Measurements from ENCODE around the gene SYT12. TPM values are rescaled to one million over a fixed set of nuclear protein-coding genes. Genes with fewer than 3 reads are reported as not detected.
"Not testable (repeated sequence)": the region's sequence is repeated elsewhere in the genome, so short reads cannot be mapped to it uniquely, and the experiment has no call there.

SYT12 gene
- total RNA-seq, 2 experiments from 2014 or later, result not detected

- TF ChIP-seq CTCF (IDR thresholded peaks at IDR 0.05), result no peak
- H3K27ac Mint-ChIP-seq, result no peak overlapping the region
- no peaks in the 10 kb centered on the region for H3K27me3 ChIP-seq (ENCODE audit: control insufficient read depth in 1 of 2, insufficient read depth in 2 of 2, low read length in 2 of 2)
- H3K4me1 ChIP-seq (ENCODE audit: insufficient read depth, low read length), result no peaks in the 10 kb centered on the region
- no peak overlapping the region for H3K4me3 Mint-ChIP-seq
- intact Hi-C loops (cut with DNase I, micrococcal nuclease), result no loop called here
- no peaks in the 10 kb centered on the region for H3K9me3 Mint-ChIP-seq
- ChIA-PET CTCF (no interaction called here), POLR2A (no interaction called here)
- H3K9me3 ChIP-seq (ENCODE audit: control insufficient read depth in 1 of 2, insufficient read depth in 1 of 2, low read length in 2 of 2), result no peaks in the 10 kb centered on the region
- H3K4me1 Mint-ChIP-seq (ENCODE audit: low read depth), result no peaks in the 10 kb centered on the region
- H3K36me3 ChIP-seq (ENCODE audit: insufficient read depth, low read length), result no peaks in the 10 kb centered on the region
- no peak overlapping the region for H3K4me3 ChIP-seq (ENCODE audit: low read length)
- no peaks in the 10 kb centered on the region for H3K36me3 Mint-ChIP-seq (ENCODE audit: low read depth)
- no peak for ATAC-seq (ENCODE audit: poor library complexity)
- no peak overlapping the region for H3K27ac ChIP-seq (ENCODE audit: low read depth in 1 of 2, low read length in 2 of 2)
- H3K27me3 Mint-ChIP-seq, result peaks cover 7% of the 10 kb centered on the region
- DNase-seq, result no peak
Measured at GRCh38 chr11:66987924-66988637, 34.9 kb upstream of the SYT12 start.

DNA sequence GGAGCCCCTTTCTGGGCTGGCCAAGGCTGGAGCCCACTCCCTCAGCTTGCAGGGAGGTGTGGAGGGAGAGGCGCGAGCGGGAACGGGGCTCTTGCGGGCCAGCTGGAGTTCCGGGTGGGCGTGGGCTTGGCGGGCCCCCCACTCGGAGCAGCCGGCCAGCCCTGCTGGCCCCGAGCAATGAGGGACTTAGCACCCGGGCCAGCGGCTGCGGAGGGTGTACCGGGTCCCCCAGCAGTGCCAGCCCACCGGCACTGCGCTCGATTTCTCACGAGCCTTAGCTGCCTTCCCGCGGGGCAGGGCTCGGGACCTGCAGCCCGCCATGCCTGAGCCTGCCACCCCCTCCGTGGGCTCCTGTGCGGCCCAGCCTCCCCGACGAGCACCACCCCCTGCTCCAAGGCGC lies 34.2 kb upstream of the SYT12 start:
- H3K27me3 ChIP-seq (ENCODE audit: control insufficient read depth in 1 of 2, insufficient read depth in 2 of 2, low read length in 2 of 2); H3K27ac Mint-ChIP-seq; H3K27me3 Mint-ChIP-seq; H3K9me3 Mint-ChIP-seq; H3K36me3 Mint-ChIP-seq (ENCODE audit: low read depth); H3K4me1 Mint-ChIP-seq (ENCODE audit: low read depth); H3K4me1 ChIP-seq (ENCODE audit: insufficient read depth, low read length); DNase-seq; intact Hi-C loops (cut with DNase I, micrococcal nuclease); ATAC-seq (ENCODE audit: poor library complexity); CTCF ChIA-PET; POLR2A ChIA-PET; H3K4me3 Mint-ChIP-seq; H3K36me3 ChIP-seq (ENCODE audit: insufficient read depth, low read length); H3K4me3 ChIP-seq (ENCODE audit: low read length); H3K27ac ChIP-seq (ENCODE audit: low read depth in 1 of 2, low read length in 2 of 2); H3K9me3 ChIP-seq (ENCODE audit: control insufficient read depth in 1 of 2, insufficient read depth in 1 of 2, low read length in 2 of 2): not testable (repeated sequence)

- H3K9me3 Mint-ChIP-seq; intact Hi-C loops (cut with DNase I, micrococcal nuclease); H3K9me3 ChIP-seq (ENCODE audit: control insufficient read depth in 1 of 2, insufficient read depth in 1 of 2, low read length in 2 of 2); H3K36me3 ChIP-seq (ENCODE audit: insufficient read depth, low read length); H3K27me3 ChIP-seq (ENCODE audit: control insufficient read depth in 1 of 2, insufficient read depth in 2 of 2, low read length in 2 of 2); POLR2A ChIA-PET; H3K27me3 Mint-ChIP-seq; H3K27ac ChIP-seq (ENCODE audit: low read depth in 1 of 2, low read length in 2 of 2); H3K4me1 ChIP-seq (ENCODE audit: insufficient read depth, low read length); H3K27ac Mint-ChIP-seq; DNase-seq; H3K4me3 ChIP-seq (ENCODE audit: low read length); CTCF ChIA-PET; H3K36me3 Mint-ChIP-seq (ENCODE audit: low read depth); H3K4me3 Mint-ChIP-seq; H3K4me1 Mint-ChIP-seq (ENCODE audit: low read depth); ATAC-seq (ENCODE audit: poor library complexity): not testable (repeated sequence)
Measured at GRCh38 chr11:66989360-66989759, 33.6 kb upstream of the SYT12 start.

- no peaks in the 10 kb centered on the region for H3K9me3 Mint-ChIP-seq
- no peak for TF ChIP-seq CTCF (IDR thresholded peaks at IDR 0.05)
- H3K27ac Mint-ChIP-seq, result no peak overlapping the region
- no peak overlapping the region for H3K27ac ChIP-seq (ENCODE audit: low read depth in 1 of 2, low read length in 2 of 2)
- H3K4me3 Mint-ChIP-seq, result no peak overlapping the region
- H3K27me3 ChIP-seq (ENCODE audit: control insufficient read depth in 1 of 2, insufficient read depth in 2 of 2, low read length in 2 of 2), result peaks cover 0 to 3% of the 10 kb centered on the region in 2 experiments
- H3K4me1 Mint-ChIP-seq (ENCODE audit: low read depth), result no peaks in the 10 kb centered on the region
- H3K4me1 ChIP-seq (ENCODE audit: insufficient read depth, low read length), result no peaks in the 10 kb centered on the region
- no peaks in the 10 kb centered on the region for H3K9me3 ChIP-seq (ENCODE audit: control insufficient read depth in 1 of 2, insufficient read depth in 1 of 2, low read length in 2 of 2)
- H3K36me3 ChIP-seq (ENCODE audit: insufficient read depth, low read length), result no peaks in the 10 kb centered on the region
- no peak for ATAC-seq (ENCODE audit: poor library complexity)
- H3K4me3 ChIP-seq (ENCODE audit: low read length), result no peak overlapping the region
- peaks cover 10% of the 10 kb centered on the region for H3K27me3 Mint-ChIP-seq
- intact Hi-C loops (cut with DNase I, micrococcal nuclease), result no loop called here
- no peaks in the 10 kb centered on the region for H3K36me3 Mint-ChIP-seq (ENCODE audit: low read depth)
- ChIA-PET CTCF (no interaction called here), POLR2A (no interaction called here)
- DNase-seq, result no peak
Measured at GRCh38 chr11:66992041-66992440, 30.9 kb upstream of the SYT12 start.
